ENCODE measurements around the gene GJB4. TPM values are rescaled to one million over a fixed set of nuclear protein-coding genes. Genes with fewer than 3 reads are reported as not detected.

GJB4 gene
- total and polyA plus RNA-seq, 2 donors (not counting 1 experiment from before 2014, with no cell fraction given), result not detected

- Histone ChIP-seq H3K27me3 (replicated peaks in 1 of 4; ENCODE audit: control extremely low read depth in 1 of 4, control insufficient read depth in 3 of 4, insufficient read depth in 4 of 4, low read length in 3 of 4) (peaks cover 0 to 27% (median 14%) of the 10 kb centered on the region in 4 experiments), H3K4me2 (replicated peaks; ENCODE audit: low read depth, low read length, poor library complexity, severe bottlenecking) (peak within 1 kb of the TSS; percentile 68), H2AFZ (ENCODE audit: insufficient read depth, low read depth, low read length, poor library complexity, severe bottlenecking) (no peak within 1 kb of the TSS), H3K9me3 (ENCODE audit: control extremely low read depth in 1 of 3, control insufficient read depth in 2 of 3, insufficient read depth in 1 of 3, low read length in 2 of 3) (peaks cover 0 to 3% (median 0%) of the 10 kb centered on the region in 3 donors), H3K4me1 (ENCODE audit: control insufficient read depth in 2 of 2, insufficient read depth in 2 of 2, low read length in 2 of 2) (peaks cover 8 to 15% of the 10 kb centered on the region in 2 donors), H3K79me2 (ENCODE audit: control insufficient read depth, insufficient read depth, low read length) (no peaks in the 10 kb centered on the region), H3K4me3 (ENCODE audit: control extremely low read depth in 1 of 5, extremely low read depth in 1 of 5, insufficient read depth in 1 of 5, low read depth in 2 of 5, low read length in 4 of 5) (peak within 1 kb of the TSS in 2 of 5 experiments; percentile 33 to 39), H4K20me1 (ENCODE audit: control insufficient read depth, insufficient read depth, low read length, poor library complexity, severe bottlenecking) (no peaks in the 10 kb centered on the region), H3K9ac (ENCODE audit: low read length) (peak within 1 kb of the TSS; percentile 42), H3K27ac (ENCODE audit: low read length in 2 of 2) (no peak within 1 kb of the TSS), H3K36me3 (replicated peaks in 1 of 2; ENCODE audit: control extremely low read depth in 1 of 2, control insufficient read depth in 1 of 2, extremely low read depth in 1 of 2, insufficient read depth in 2 of 2, low read length in 1 of 2) (no peaks in the 10 kb centered on the region)
- Mint-ChIP-seq H3K4me3 (peak within 1 kb of the TSS; percentile 73), H3K9me3 (ENCODE audit: insufficient read depth) (no peaks in the 10 kb centered on the region), H3K27me3 (peaks cover 42% of the 10 kb centered on the region), H3K4me1 (peaks cover 23% of the 10 kb centered on the region), H3K27ac (peak within 1 kb of the TSS; percentile 20)
- intact Hi-C loops (cut with micrococcal nuclease), result no loop called here
- ChIA-PET CTCF (no interaction called here), POLR2A (no interaction called here)
- no peak for DNase-seq
- WGBS (ENCODE audit: insufficient coverage), result 18% methylated on average over 36 of the region's 45 CpGs
- TF ChIP-seq CTCF (IDR thresholded peaks at IDR 0.05) (no peak), EZH2 (IDR thresholded peaks at IDR 0.05; ENCODE audit: borderline replicate concordance, insufficient read depth, low read depth, low read length, poor library complexity, severe bottlenecking) (no peak)
- ATAC-seq (ENCODE audit: low read depth), result no peak
Measured at GRCh38 chr1:34792868-34793727, 33.6 kb downstream of the GJB4 start, which contains the start of gene GJA4. TSS of gene GJA4 (plus strand) at chr1:34792999. CDS start at chr1:34794214, 1,215 bp downstream.

All from B cell (primary cell).